H1 (cell line): ENCODE data around the gene SRSF2. TPM values are rescaled to one million over a fixed set of nuclear protein-coding genes. Genes with fewer than 3 reads are reported as not detected.

Experiments
- CTCF ChIA-PET: fragments of 300-600 bp; sonication (Branson Sonifier 250); formaldehyde crosslinking; loops from one replicate; lab custom pipeline; 2021; ENCODE audit not compliant: partially characterized antibody; lab: Charles Lee
- POLR2A ChIA-PET: fragments of 300-600 bp; sonication (Branson Sonifier 250); formaldehyde crosslinking; loops from one replicate; lab custom pipeline; 2021; ENCODE audit warnings: inconsistent platforms; ENCODE audit not compliant: partially characterized antibody; lab: Charles Lee
- DNase-seq, 2 experiments: peaks; one replicate each; pipeline versions ENCODE4 v3.0.0 to v3.0.0-alpha.2; 2010 to 2022; ENCODE audit warnings: low spot score in 2 of 2, low read depth in 1 of 2, mixed read lengths in 1 of 2
- FAIRE-seq: peaks from 2 replicates; lab custom pipeline; 2011; peaks lifted over from hg19 to GRCh38; lab: Jason Lieb, UNC
- H2AFZ ChIP-seq: 2 replicates; pipeline ENCODE4 v1.8.1; 2012; ENCODE audit warnings: low read length, inconsistent platforms
- H2AK5ac ChIP-seq: 2 replicates; pipeline ENCODE4 v1.6.1; 2013; ENCODE audit warnings: low read depth, low read length
- H2BK120ac ChIP-seq: replicated peaks from 2 replicates; pipeline ENCODE3; 2013; ENCODE audit warnings: low read depth, low read length, inconsistent platforms
- H2BK12ac ChIP-seq: 2 replicates; pipeline ENCODE4 v1.6.1; 2013; ENCODE audit warnings: low read depth, low read length
- H2BK15ac ChIP-seq: 2 replicates; pipeline ENCODE4 v1.6.1; 2013; ENCODE audit warnings: low read length
- H2BK20ac ChIP-seq: 2 replicates; pipeline ENCODE4 v1.6.1; 2013; ENCODE audit warnings: low read length
- H2BK5ac ChIP-seq: 2 replicates; pipeline ENCODE4 v1.6.1; 2013; ENCODE audit warnings: low read depth, low read length
- H3K14ac ChIP-seq: 2 replicates; pipeline ENCODE4 v1.6.1; 2013; ENCODE audit warnings: inconsistent platforms; ENCODE audit not compliant: insufficient read length
- H3K18ac ChIP-seq: 2 replicates; pipeline ENCODE4 v1.6.1; 2013; ENCODE audit warnings: low read length; ENCODE audit errors: extremely low read depth
- H3K23ac ChIP-seq: 2 replicates; pipeline ENCODE4 v1.6.1; 2013; ENCODE audit warnings: inconsistent platforms; ENCODE audit not compliant: insufficient read length
- H3K23me2 ChIP-seq: 2 replicates; pipeline ENCODE4 v1.6.1; 2013; ENCODE audit warnings: low read depth, low read length
- H3K27ac ChIP-seq: 2 replicates; pipeline ENCODE4 v1.6.1; 2011; ENCODE audit warnings: low read depth, low read length, inconsistent platforms
- H3K27me3 ChIP-seq, 4 experiments: replicated peaks in 1 of 4; 1 replicate in 1 of 4; 2 replicates in 3 of 4; pipeline versions ENCODE4 v1.6.1 to v1.8.1; 2011 to 2013; ENCODE audit warnings: low read length in 3 of 4, mild to moderate bottlenecking in 3 of 4, inconsistent platforms in 2 of 4, mixed read lengths in 2 of 4, moderate library complexity in 1 of 4; ENCODE audit not compliant: control insufficient read depth in 3 of 4, insufficient read depth in 3 of 4; ENCODE audit errors: extremely low read depth in 1 of 4
- H3K36me3 ChIP-seq, 4 experiments: 2 replicates each; pipeline versions ENCODE4 v1.6.1 to v1.8.1; 2011 to 2013; ENCODE audit warnings: mild to moderate bottlenecking in 4 of 4, low read length in 3 of 4, moderate library complexity in 2 of 4, control low read depth in 1 of 4, inconsistent platforms in 1 of 4; ENCODE audit not compliant: insufficient read depth in 4 of 4, control insufficient read depth in 2 of 4
- H3K4ac ChIP-seq: replicated peaks from 2 replicates; pipeline ENCODE3; 2013; ENCODE audit warnings: low read length, low read depth, mixed read lengths, inconsistent platforms; ENCODE audit not compliant: insufficient read length
- H3K4me1 ChIP-seq, 4 experiments: replicated peaks in 1 of 4; 1 replicate in 1 of 4; 2 replicates in 3 of 4; pipeline versions ENCODE4 v1.6.1 to v1.8.1; 2011 to 2013; ENCODE audit warnings: low read length in 3 of 4, inconsistent platforms in 2 of 4, mixed read lengths in 1 of 4; ENCODE audit not compliant: insufficient read depth in 4 of 4, control insufficient read depth in 3 of 4
- H3K4me2 ChIP-seq, 2 experiments: 2 replicates each; pipeline versions ENCODE4 v1.6.1 to v1.8.1; 2011 to 2013; ENCODE audit warnings: low read depth in 2 of 2, low read length in 2 of 2, control low read depth in 1 of 2, inconsistent platforms in 1 of 2, mild to moderate bottlenecking in 1 of 2; ENCODE audit not compliant: insufficient read depth in 1 of 2
- H3K4me3 ChIP-seq, 4 experiments: fragments of 200-600, 300-600 bp in 1 of 4; sonication (generic), shearing (Covaris generic), sonication (Bioruptor Twin) in 1 of 4; 2 replicates each; pipeline versions ENCODE4 v1.5.1 to v1.8.1; 2011 to 2016; ENCODE audit warnings: low read length in 4 of 4, low read depth in 3 of 4, control low read depth in 2 of 4, inconsistent platforms in 2 of 4, mild to moderate bottlenecking in 2 of 4, mixed read lengths in 1 of 4, moderate library complexity in 1 of 4; ENCODE audit not compliant: insufficient read depth in 2 of 4; ENCODE audit errors: extremely low read depth in 1 of 4
- H3K56ac ChIP-seq: replicated peaks from 2 replicates; pipeline ENCODE3; 2013; ENCODE audit warnings: low read depth, mild to moderate bottlenecking, mixed read lengths, low read length, inconsistent platforms; ENCODE audit not compliant: insufficient read length
- H3K79me1 ChIP-seq: 2 replicates; pipeline ENCODE4 v1.6.1; 2013; ENCODE audit warnings: low read depth, low read length, control low read depth
- H3K79me2 ChIP-seq, 2 experiments: 2 replicates each; pipeline versions ENCODE4 v1.6.1 to v1.8.1; 2012 to 2013; ENCODE audit warnings: low read length in 2 of 2, mild to moderate bottlenecking in 2 of 2, inconsistent platforms in 1 of 2; ENCODE audit not compliant: insufficient read depth in 2 of 2, control insufficient read depth in 1 of 2
- H3K9ac ChIP-seq, 4 experiments: replicated peaks in 1 of 4; 1 replicate in 1 of 4; 2 replicates in 3 of 4; pipeline versions ENCODE4 v1.6.1 to v1.8.1; 2011 to 2013; ENCODE audit warnings: low read depth in 3 of 4, low read length in 3 of 4, control low read depth in 2 of 4, mild to moderate bottlenecking in 2 of 4, moderate library complexity in 2 of 4, inconsistent platforms in 1 of 4; ENCODE audit errors: extremely low read depth in 1 of 4
- H3K9me3 ChIP-seq, 2 experiments: 2 replicates each; pipeline versions ENCODE4 v1.6.1 to v1.8.1; 2012 to 2013; ENCODE audit warnings: mild to moderate bottlenecking in 2 of 2, moderate library complexity in 2 of 2, control low read depth in 1 of 2, inconsistent platforms in 1 of 2, low read depth in 1 of 2, low read length in 1 of 2, mixed read lengths in 1 of 2; ENCODE audit not compliant: insufficient read depth in 2 of 2
- H4K20me1 ChIP-seq, 2 experiments: replicated peaks in 1 of 2; 2 replicates each; pipeline versions ENCODE3 to v1.8.1; 2011 to 2013; ENCODE audit warnings: inconsistent platforms in 2 of 2, low read length in 2 of 2, mild to moderate bottlenecking in 1 of 2; ENCODE audit not compliant: insufficient read depth in 2 of 2, control insufficient read depth in 1 of 2
- H4K5ac ChIP-seq: 2 replicates; pipeline ENCODE4 v1.6.1; 2013; ENCODE audit warnings: low read length, low read depth, mixed read lengths, inconsistent platforms; ENCODE audit not compliant: insufficient read length
- H4K8ac ChIP-seq: 2 replicates; pipeline ENCODE4 v1.8.0; 2013; ENCODE audit warnings: mild to moderate bottlenecking, moderate library complexity, low read length, inconsistent platforms; ENCODE audit not compliant: insufficient read depth; ENCODE audit errors: extremely low read depth
- H4K91ac ChIP-seq: replicated peaks from 2 replicates; pipeline ENCODE3; 2013; ENCODE audit warnings: low read length, mixed read lengths, inconsistent platforms; ENCODE audit not compliant: insufficient read length
- BCL11A ChIP-seq, 2 experiments: IDR thresholded peaks; one replicate each; pipeline ENCODE4 v1.6.1; 2011; ENCODE audit warnings: low read depth in 2 of 2, low read length in 2 of 2, mild to moderate bottlenecking in 2 of 2
- CBX8 ChIP-seq: fragments of 300-800, 300-1000 bp; sonication (generic); IDR thresholded peaks from 2 replicates; pipeline ENCODE4 v1.7.1; 2016; ENCODE audit warnings: low read depth, low read length, borderline replicate concordance
- CTBP2 ChIP-seq: IDR thresholded peaks from 2 replicates; pipeline ENCODE4 v1.7.0; 2011; ENCODE audit warnings: borderline replicate concordance, mild to moderate bottlenecking, moderate library complexity, mixed read lengths, low read length; ENCODE audit not compliant: insufficient read depth, insufficient read length
- EGR1 ChIP-seq: IDR thresholded peaks from 2 replicates; pipeline ENCODE4 v1.6.1; 2011; ENCODE audit warnings: low read depth, low read length, borderline replicate concordance
- EP300 ChIP-seq, 2 experiments: IDR thresholded peaks; 1 replicate in 1 of 2; 2 replicates in 1 of 2; pipeline ENCODE4 v1.6.1; 2011 to 2012; ENCODE audit warnings: low read depth in 2 of 2, low read length in 2 of 2, mild to moderate bottlenecking in 2 of 2, borderline replicate concordance in 1 of 2, inconsistent platforms in 1 of 2, moderate library complexity in 1 of 2
- MAFK ChIP-seq: IDR thresholded peaks from 2 replicates; pipeline ENCODE4 v1.6.1; 2012; ENCODE audit warnings: low read depth, mild to moderate bottlenecking, improper control_type of control experiment, low read length
- POLR2A ChIP-seq, 2 experiments: IDR thresholded peaks; 1 replicate in 1 of 2; 2 replicates in 1 of 2; pipeline ENCODE4 v1.6.1; 2011; ENCODE audit warnings: low read depth in 2 of 2, low read length in 2 of 2, mild to moderate bottlenecking in 2 of 2; ENCODE audit errors: control extremely low read depth in 1 of 2
- POLR2AphosphoS5 ChIP-seq: IDR thresholded peaks from 2 replicates; pipeline ENCODE4 v1.6.1; 2011; ENCODE audit warnings: low read depth, low read length
- POU5F1 ChIP-seq: IDR thresholded peaks from 2 replicates; pipeline ENCODE4 v1.6.1; 2011; ENCODE audit warnings: low read depth, mild to moderate bottlenecking, low read length, moderate library complexity
- SIRT6 ChIP-seq: IDR thresholded peaks from one replicate; pipeline ENCODE4 v1.7.1; 2012; ENCODE audit warnings: low read length, inconsistent platforms
- SP2 ChIP-seq: IDR thresholded peaks from 2 replicates; pipeline ENCODE4 v1.6.1; 2012; ENCODE audit warnings: mild to moderate bottlenecking, low read length, inconsistent platforms
- SUZ12 ChIP-seq: fragments of 200-600 bp; sonication (generic); IDR thresholded peaks from 2 replicates; pipeline ENCODE4 v1.6.1; 2012; ENCODE audit warnings: mild to moderate bottlenecking, inconsistent platforms, low read length, moderate library complexity, mixed read lengths
- TBP ChIP-seq: IDR thresholded peaks from 2 replicates; pipeline ENCODE4 v1.6.1; 2011; ENCODE audit warnings: low read depth, low read length, improper control_type of control experiment
- YY1 ChIP-seq: IDR thresholded peaks from 2 replicates; pipeline ENCODE4 v1.6.1; 2011; ENCODE audit warnings: low read depth, mild to moderate bottlenecking, low read length
- WGBS, 2 experiments: shearing (Covaris generic) in 1 of 2; methylation state at CpG; one replicate each; pipeline versions ENCODE4 v1.1.6 to v1.1.7; 2013 to 2015; ENCODE audit warnings: low lambda C conversion rate in 2 of 2, mixed read lengths in 2 of 2, inconsistent platforms in 1 of 2, low coverage in 1 of 2, missing lambda C conversion rate in 1 of 2; ENCODE audit not compliant: insufficient replicate concordance in 2 of 2, insufficient coverage in 1 of 2, insufficient read length in 1 of 2; ENCODE audit errors: extremely low coverage in 1 of 2, missing lambda C conversion rate in 1 of 2; 5-methylcytosine and 5-hydroxymethylcytosine counted together
- polyA plus RNA-seq, 7 experiments: library from polyadenylated mRNA; depleted of rRNA in 3 of 7; stranded (reverse) in 5 of 7; unstranded in 2 of 7; fragments of >200 nt in 5 of 7; fragments of 200-250 nt in 2 of 7; gene quantifications; 1 replicate in 5 of 7; 2 replicates in 1 of 7; 4 replicates in 1 of 7; pipeline versions ENCODE4 v1.2.1 to v1.2.3, GENCODE V29; 2011 to 2013; ENCODE audit warnings: missing spikeins in 2 of 7, mixed read lengths in 2 of 7
- total RNA-seq: library from RNA; stranded (reverse); fragmentation: NEBNext Ultra II Directional; extraction: Animal tissue kit (Norgen Biotek cat#: 25700); gene quantifications from 2 replicates; pipeline ENCODE4 v1.2.1, GENCODE V29; 2021
- TF ChIP-seq, protein P1 (sequence below): IDR thresholded peaks from 2 replicates; pipeline ENCODE4 v1.6.1; 2011; ENCODE audit warnings: low read depth, mild to moderate bottlenecking, low read length; ENCODE audit not compliant: insufficient read depth

Gene SRSF2
- total and polyA plus RNA-seq, 2 of the 8 experiments (the other 6 are each of a cell fraction or from before 2014, with no cell fraction given): 397 to 401 TPM

- Histone ChIP-seq H3K56ac (no peak overlapping the region), H3K9me3 (no peaks in the 10 kb centered on the region), H3K36me3 (no peaks in the 10 kb centered on the region), H3K18ac (no peak overlapping the region), H3K4me3 (no peak overlapping the region), H4K91ac (no peak overlapping the region), H2BK20ac (no peak overlapping the region), H3K4me2 (no peak overlapping the region), H2BK5ac (no peak overlapping the region), H2BK12ac (no peak overlapping the region), H3K4ac (no peak overlapping the region), H3K14ac (no peak overlapping the region), H3K79me2 (no peaks in the 10 kb centered on the region), H3K79me1 (no peaks in the 10 kb centered on the region), H2AK5ac (no peak overlapping the region), H2BK120ac (no peak overlapping the region), H4K8ac (no peak overlapping the region), H3K4me1 (peaks cover 0 to 28% (median 14%) of the 10 kb centered on the region in 4 experiments; a peak in 6 of 7 replicates), H4K5ac (no peak overlapping the region), H3K23ac (no peak overlapping the region), H4K20me1 (peaks cover 0 to 2% of the 10 kb centered on the region in 2 experiments), H3K27ac (no peak overlapping the region), H3K23me2 (no peaks in the 10 kb centered on the region), H2AFZ (no peak overlapping the region), H2BK15ac (no peak overlapping the region), H3K9ac (no peak overlapping the region), H3K27me3 (no peaks in the 10 kb centered on the region)
- CTCF ChIA-PET: interaction anchor here (0.7 to 13.1 kb wide), 7 partner anchors 12 to 218 kb away, joined by 3 to 155 read pairs (median 5); partner anchors contain the start of genes AANAT and MXRA7
- DNase-seq (no peak), FAIRE-seq (no peak)
- POLR2A ChIA-PET: interaction anchor here (0.9 to 1.1 kb wide), 2 partner anchors 14 to 22 kb away, joined by 3 read pairs; no protein-coding TSS in a partner anchor
- 90% methylated on average over 4 of the region's 8 CpGs; no CpG with 5 or more reads in 1 of the 2 experiments for WGBS, 2 experiments
- TF ChIP-seq MAFK: no peak
- no peak for TF ChIP-seq POLR2A (IDR thresholded peaks at IDR 0.05; ENCODE audit: control extremely low read depth in 1 of 2, low read depth in 2 of 2, low read length in 2 of 2)
- TF ChIP-seq EP300 (IDR thresholded peaks at IDR 0.05; ENCODE audit: borderline replicate concordance in 1 of 2, low read depth in 2 of 2, low read length in 2 of 2): no peak
- no peak for TF ChIP-seq SUZ12
- TF ChIP-seq CTBP2: no peak
- TF ChIP-seq SIRT6: no peak
- no peak for TF ChIP-seq POLR2AphosphoS5
- no peak for TF ChIP-seq EGR1
- TF ChIP-seq, protein P1, sequence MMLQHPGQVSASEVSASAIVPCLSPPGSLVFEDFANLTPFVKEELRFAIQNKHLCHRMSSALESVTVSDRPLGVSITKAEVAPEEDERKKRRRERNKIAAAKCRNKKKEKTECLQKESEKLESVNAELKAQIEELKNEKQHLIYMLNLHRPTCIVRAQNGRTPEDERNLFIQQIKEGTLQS: no peak
- no peak for TF ChIP-seq CBX8
- TF ChIP-seq BCL11A (IDR thresholded peaks at IDR 0.05; ENCODE audit: low read depth in 2 of 2, low read length in 2 of 2): no peak
- no peak for TF ChIP-seq POU5F1
- no peak for TF ChIP-seq SP2
- no peak for TF ChIP-seq TBP
- TF ChIP-seq YY1: no peak
Measured at GRCh38 chr17:76685846-76686245, 51.3 kb downstream of the SRSF2 start.
